RWPE2 (cell line): ENCODE measurements around the gene DNAJC13.
A peak's percentile ranks its signal among the peaks of the same experiment; 100 is the strongest.

Experiments used
- ATAC-seq: fragments of 200-7000 bp; cut with Tn5 transposase; 3 replicates; pipeline ENCODE4 v1.9.1; 2021; ENCODE audit warnings: low read depth
- DNase-seq: peaks from one replicate; pipeline ENCODE4 v3.0.0-alpha.2; 2020; ENCODE audit warnings: low spot score
- H3K27ac ChIP-seq: fragments of 450-650 bp; 2 replicates; pipeline ENCODE4 v1.5.1; 2017; ENCODE audit warnings: mild to moderate bottlenecking; ENCODE audit not compliant: poor library complexity, severe bottlenecking
- H3K27me3 ChIP-seq: fragments of 250-450 bp; sonication (Bioruptor Pico); 2 replicates; pipeline ENCODE4 v1.5.1; 2021; ENCODE audit warnings: mild to moderate bottlenecking, moderate library complexity; ENCODE audit not compliant: insufficient read depth, poor library complexity, severe bottlenecking
- H3K36me3 ChIP-seq: fragments of 250-450 bp; sonication (Bioruptor Pico); 2 replicates; pipeline ENCODE4 v1.5.1; 2020; ENCODE audit warnings: low read depth, mild to moderate bottlenecking, moderate library complexity
- H3K4me1 ChIP-seq: fragments of 250-450 bp; sonication (Bioruptor Pico); 2 replicates; pipeline ENCODE4 v1.5.1; 2021; ENCODE audit warnings: mild to moderate bottlenecking, moderate library complexity; ENCODE audit not compliant: insufficient read depth, poor library complexity, severe bottlenecking
- H3K4me3 ChIP-seq: fragments of 250-450 bp; sonication (Bioruptor Pico); 2 replicates; pipeline ENCODE4 v1.5.1; 2021; ENCODE audit warnings: mild to moderate bottlenecking, moderate library complexity; ENCODE audit not compliant: severe bottlenecking
- H3K9me3 ChIP-seq: fragments of 250-450 bp; sonication (Bioruptor Pico); 2 replicates; pipeline ENCODE4 v1.5.1; 2021; ENCODE audit warnings: mild to moderate bottlenecking, moderate library complexity; ENCODE audit not compliant: severe bottlenecking
- TF ChIP-seq, protein P1 (sequence below): fragments of 450-650 bp; IDR thresholded peaks from one replicate; pipeline ENCODE4 v1.5.1; 2017; ENCODE audit warnings: mild to moderate bottlenecking, moderate library complexity; ENCODE audit not compliant: poor library complexity, severe bottlenecking

DNAJC13 gene

DNA sequence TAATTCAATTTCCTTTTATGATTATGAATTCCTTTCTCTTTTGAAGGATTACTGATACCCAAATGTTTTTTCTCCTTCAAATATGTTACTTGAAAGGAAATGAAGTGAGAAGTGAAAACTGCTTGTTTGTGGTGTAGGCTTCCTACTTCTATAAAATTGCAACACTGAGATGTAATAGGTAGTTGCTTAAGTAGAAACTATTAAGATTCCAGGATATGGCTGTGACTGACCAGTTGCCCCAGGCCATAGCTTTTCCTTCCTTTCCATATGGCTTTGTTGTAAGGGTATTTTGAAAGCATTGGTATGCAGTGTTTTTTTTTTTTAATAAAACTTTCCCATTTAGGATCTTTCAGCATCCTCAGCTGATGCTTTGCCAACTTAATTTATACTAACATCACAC is 28.5 kb downstream of the DNAJC13 start:
- peak; percentile 99 for ATAC-seq
- Histone ChIP-seq H3K36me3 (peaks cover 38% of the 10 kb centered on the region), H3K27me3 (no peaks in the 10 kb centered on the region), H3K4me1 (peaks cover 24% of the 10 kb centered on the region), H3K9me3 (no peaks in the 10 kb centered on the region), H3K27ac (peak overlapping the region; percentile 61), H3K4me3 (no peak overlapping the region)
- TF ChIP-seq, protein P1, sequence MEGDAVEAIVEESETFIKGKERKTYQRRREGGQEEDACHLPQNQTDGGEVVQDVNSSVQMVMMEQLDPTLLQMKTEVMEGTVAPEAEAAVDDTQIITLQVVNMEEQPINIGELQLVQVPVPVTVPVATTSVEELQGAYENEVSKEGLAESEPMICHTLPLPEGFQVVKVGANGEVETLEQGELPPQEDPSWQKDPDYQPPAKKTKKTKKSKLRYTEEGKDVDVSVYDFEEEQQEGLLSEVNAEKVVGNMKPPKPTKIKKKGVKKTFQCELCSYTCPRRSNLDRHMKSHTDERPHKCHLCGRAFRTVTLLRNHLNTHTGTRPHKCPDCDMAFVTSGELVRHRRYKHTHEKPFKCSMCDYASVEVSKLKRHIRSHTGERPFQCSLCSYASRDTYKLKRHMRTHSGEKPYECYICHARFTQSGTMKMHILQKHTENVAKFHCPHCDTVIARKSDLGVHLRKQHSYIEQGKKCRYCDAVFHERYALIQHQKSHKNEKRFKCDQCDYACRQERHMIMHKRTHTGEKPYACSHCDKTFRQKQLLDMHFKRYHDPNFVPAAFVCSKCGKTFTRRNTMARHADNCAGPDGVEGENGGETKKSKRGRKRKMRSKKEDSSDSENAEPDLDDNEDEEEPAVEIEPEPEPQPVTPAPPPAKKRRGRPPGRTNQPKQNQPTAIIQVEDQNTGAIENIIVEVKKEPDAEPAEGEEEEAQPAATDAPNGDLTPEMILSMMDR, result no peak
- DNase-seq, result peak; percentile 67

DNA sequence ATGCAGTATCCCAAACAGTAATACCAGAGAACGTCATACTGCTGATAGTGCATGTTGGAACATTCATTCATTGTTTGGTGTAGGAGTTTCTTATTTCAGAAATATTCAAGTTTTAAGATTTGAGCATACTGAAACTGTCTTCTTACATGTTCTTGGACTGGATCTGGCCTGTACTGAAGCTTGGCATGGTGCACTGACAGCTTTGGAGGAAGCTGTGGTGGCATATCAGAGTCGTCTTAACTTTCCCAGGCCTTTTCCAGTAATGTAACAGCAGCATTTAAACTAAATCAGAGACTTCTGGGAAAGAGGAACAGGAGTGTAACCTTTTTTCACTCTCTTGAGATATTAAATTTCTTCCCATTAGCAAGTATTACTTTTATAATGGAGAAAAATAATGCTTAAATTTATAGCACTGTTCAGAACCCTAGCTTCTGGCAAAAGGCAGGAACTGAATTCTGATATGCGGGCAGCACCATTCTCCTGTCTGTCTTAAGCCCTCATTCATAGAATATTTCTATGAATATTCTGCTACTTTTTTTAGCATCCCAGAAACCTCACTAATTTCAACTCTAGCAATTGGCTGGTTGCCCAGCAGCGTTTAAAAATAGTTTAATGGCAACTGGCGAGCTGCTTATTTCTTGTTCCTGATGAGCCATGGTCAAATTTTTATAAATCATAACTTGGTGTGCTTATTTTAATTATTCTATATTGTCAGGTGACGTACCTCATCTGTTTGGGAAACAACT is 31.1 kb downstream of the DNAJC13 start:
- no peak for ATAC-seq
- Histone ChIP-seq H3K4me1 (peaks cover 24% of the 10 kb centered on the region), H3K27me3 (no peaks in the 10 kb centered on the region), H3K27ac (no peak overlapping the region), H3K9me3 (no peaks in the 10 kb centered on the region), H3K4me3 (no peak overlapping the region), H3K36me3 (peaks cover 64% of the 10 kb centered on the region)
- TF ChIP-seq, protein P1, result no peak
- DNase-seq, result no peak

DNA sequence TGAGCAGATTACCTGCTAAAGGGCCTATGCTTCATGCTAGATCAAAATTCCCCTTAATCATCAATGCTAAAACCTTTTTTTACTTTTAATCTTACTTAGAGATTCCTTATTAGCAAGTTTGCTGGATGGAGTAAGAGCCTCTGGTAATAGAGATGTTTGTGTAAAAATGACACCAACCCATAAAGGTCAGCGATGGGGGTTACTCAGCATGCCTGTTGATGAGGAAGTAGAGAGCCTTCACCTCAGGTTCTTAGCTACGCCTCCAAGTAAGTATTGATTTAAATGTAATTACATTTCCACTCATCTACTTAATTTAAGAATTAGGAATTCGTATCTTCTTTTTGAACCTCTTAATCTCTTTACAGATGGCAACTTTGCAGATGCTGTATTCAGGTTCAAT is 38.8 kb downstream of the DNAJC13 start:
- H3K4me1 ChIP-seq, result no peaks in the 10 kb centered on the region
- H3K27ac ChIP-seq, result no peak overlapping the region
- no peaks in the 10 kb centered on the region for H3K9me3 ChIP-seq
- no peak for ATAC-seq
- peaks cover 99% of the 10 kb centered on the region for H3K36me3 ChIP-seq
- no peak overlapping the region for H3K4me3 ChIP-seq
- TF ChIP-seq, protein P1, result no peak
- DNase-seq, result no peak
- H3K27me3 ChIP-seq, result no peaks in the 10 kb centered on the region

DNA sequence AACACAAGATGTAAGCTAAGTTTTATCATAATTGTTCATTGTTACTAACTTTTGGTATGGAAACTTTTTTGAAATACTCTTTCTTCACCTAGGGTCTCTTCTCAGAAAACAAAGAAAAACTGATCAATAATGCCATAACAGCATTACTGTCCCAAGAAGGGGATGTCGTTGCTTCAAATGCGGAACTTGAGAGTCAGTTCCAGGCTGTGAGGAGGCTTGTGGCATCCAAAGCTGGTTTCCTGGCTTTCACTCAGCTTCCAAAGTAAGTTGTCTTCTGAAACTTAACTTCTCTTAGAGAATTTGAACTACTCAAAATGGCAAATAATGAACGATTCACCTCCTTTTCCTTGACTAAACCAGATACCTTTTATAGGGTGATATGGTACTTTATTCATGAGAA is 39.3 kb downstream of the DNAJC13 start:
- H3K4me1 ChIP-seq, result no peaks in the 10 kb centered on the region
- no peaks in the 10 kb centered on the region for H3K9me3 ChIP-seq
- ATAC-seq, result no peak
- peaks cover 99% of the 10 kb centered on the region for H3K36me3 ChIP-seq
- H3K27ac ChIP-seq, result no peak overlapping the region
- no peaks in the 10 kb centered on the region for H3K27me3 ChIP-seq
- TF ChIP-seq, protein P1, result no peak
- no peak overlapping the region for H3K4me3 ChIP-seq
- no peak for DNase-seq

DNA sequence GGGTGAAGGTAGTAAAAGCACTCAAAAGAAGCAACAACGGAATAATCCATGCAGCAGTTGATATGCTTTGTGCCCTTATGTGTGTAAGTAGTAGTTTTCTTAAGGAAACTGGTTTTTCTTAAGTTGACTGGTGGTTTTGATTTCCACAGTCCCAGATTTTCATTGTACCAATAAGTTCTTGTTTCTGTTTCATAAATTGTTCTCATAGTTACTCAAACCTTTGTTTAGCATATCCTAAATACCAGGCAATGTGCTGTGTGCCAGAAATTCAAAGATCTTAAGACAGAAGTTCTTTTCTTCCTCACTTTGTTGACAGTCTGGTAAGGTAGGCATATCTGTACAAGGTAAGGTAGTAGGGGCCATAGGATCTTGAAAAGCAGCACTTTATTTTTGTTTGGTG is 40.0 kb downstream of the DNAJC13 start:
- DNase-seq, result no peak
- no peak overlapping the region for H3K27ac ChIP-seq
- H3K9me3 ChIP-seq, result no peaks in the 10 kb centered on the region
- no peaks in the 10 kb centered on the region for H3K27me3 ChIP-seq
- peaks cover 99% of the 10 kb centered on the region for H3K36me3 ChIP-seq
- ATAC-seq, result no peak
- H3K4me1 ChIP-seq, result no peaks in the 10 kb centered on the region
- TF ChIP-seq, protein P1, result no peak
- no peak overlapping the region for H3K4me3 ChIP-seq
